GM23338 (cell line): ENCODE results near the gene LATS1. TPM values are rescaled to one million over a fixed set of nuclear protein-coding genes. Genes with fewer than 3 reads are reported as not detected.

Experiments
- ATAC-seq: fragments of 200-7000 bp; cut with Tn5 transposase; 3 replicates; pipeline ENCODE4 v1.9.1; 2020
- DNase-seq: peaks from one replicate; pipeline ENCODE4 v3.0.0-alpha.2; 2015; ENCODE audit warnings: low spot score
- H2AFZ ChIP-seq: fragments of 200-600 bp; sonication (generic); 2 replicates; pipeline ENCODE4 v1.8.0; 2016; ENCODE audit warnings: antibody characterized with exemption, mild to moderate bottlenecking, moderate library complexity
- H3F3A ChIP-seq: fragments of 200-600 bp; sonication (generic); replicated peaks from 2 replicates; pipeline ENCODE4 v1.8.0; 2017; ENCODE audit warnings: antibody characterized with exemption, mixed run types, low read depth
- H3K27ac ChIP-seq: fragments of 200-600 bp; sonication (generic); 2 replicates; pipeline ENCODE4 v1.6.1; 2016; ENCODE audit warnings: low read depth
- H3K27me3 ChIP-seq: fragments of 200-600 bp; sonication (generic); 2 replicates; pipeline ENCODE4 v1.8.0; 2016; ENCODE audit warnings: mild to moderate bottlenecking, mixed run types, moderate library complexity; ENCODE audit not compliant: insufficient read depth
- H3K36me3 ChIP-seq: fragments of 200-600 bp; sonication (generic); 2 replicates; pipeline ENCODE4 v1.8.0; 2016; ENCODE audit warnings: mild to moderate bottlenecking; ENCODE audit not compliant: insufficient read depth
- H3K4me1 ChIP-seq: fragments of 200-600 bp; sonication (generic); 2 replicates; pipeline ENCODE4 v1.8.0; 2016; ENCODE audit warnings: mild to moderate bottlenecking, moderate library complexity; ENCODE audit not compliant: insufficient read depth
- H3K4me2 ChIP-seq: fragments of 200-600 bp; sonication (generic); 2 replicates; pipeline ENCODE4 v1.7.1; 2017; ENCODE audit warnings: mixed run types
- H3K4me3 ChIP-seq: fragments of 200-600 bp; sonication (generic); 2 replicates; pipeline ENCODE4 v1.6.1; 2016; ENCODE audit warnings: mixed run types
- H3K79me2 ChIP-seq: fragments of 200-600 bp; sonication (generic); replicated peaks from 2 replicates; pipeline ENCODE4 v1.8.0; 2017; ENCODE audit warnings: mild to moderate bottlenecking; ENCODE audit not compliant: insufficient read depth
- H3K9me2 ChIP-seq: fragments of 200-600 bp; sonication (generic); 2 replicates; pipeline ENCODE4 v1.8.0; 2017; ENCODE audit not compliant: insufficient read depth
- H4K20me1 ChIP-seq: fragments of 200-600 bp; sonication (generic); replicated peaks from 2 replicates; pipeline ENCODE4 v1.8.0; 2017; ENCODE audit warnings: mild to moderate bottlenecking; ENCODE audit not compliant: insufficient read depth
- H3K27ac Mint-ChIP-seq: 2 replicates; pipeline ENCODE4 v1.8.0; 2020; ENCODE audit warnings: inconsistent platforms, mild to moderate bottlenecking, moderate library complexity, mixed read lengths
- H3K27me3 Mint-ChIP-seq: 3 replicates; pipeline ENCODE4 v1.8.0; 2022; ENCODE audit warnings: low read depth, mild to moderate bottlenecking, moderate library complexity, mixed read lengths, inconsistent platforms; ENCODE audit not compliant: insufficient read depth, poor library complexity
- H3K36me3 Mint-ChIP-seq: 3 replicates; pipeline ENCODE4 v1.8.0; 2021; ENCODE audit warnings: low read depth, mild to moderate bottlenecking, inconsistent platforms, moderate library complexity, mixed read lengths
- H3K4me1 Mint-ChIP-seq: 3 replicates; pipeline ENCODE4 v1.8.0; 2020; ENCODE audit warnings: mild to moderate bottlenecking, inconsistent platforms, mixed read lengths
- H3K4me3 Mint-ChIP-seq: 3 replicates; pipeline ENCODE4 v1.8.0; 2021; ENCODE audit warnings: moderate library complexity, mild to moderate bottlenecking, inconsistent platforms, mixed read lengths
- H3K9me3 Mint-ChIP-seq: 3 replicates; pipeline ENCODE4 v1.8.0; 2020; ENCODE audit warnings: moderate library complexity, mild to moderate bottlenecking, inconsistent platforms, mixed read lengths
- CREB1 ChIP-seq: fragments of 250-450 bp; sonication (Bioruptor Pico); IDR thresholded peaks from 2 replicates; pipeline ENCODE4 v1.5.0; 2020; ENCODE audit warnings: low read depth, mild to moderate bottlenecking, moderate library complexity
- EZH2 ChIP-seq: fragments of 200-600 bp; sonication (generic); IDR thresholded peaks from one replicate; pipeline ENCODE4 v1.8.0; 2017; ENCODE audit warnings: antibody characterized with exemption, mild to moderate bottlenecking, low read depth; ENCODE audit not compliant: unreplicated experiment
- EZH2phosphoT487 ChIP-seq: fragments of 200-600 bp; sonication (generic); IDR thresholded peaks from one replicate; pipeline ENCODE4 v1.8.1; 2018; ENCODE audit warnings: antibody characterized with exemption; ENCODE audit not compliant: unreplicated experiment
- JUNB ChIP-seq: IDR thresholded peaks from one replicate; pipeline ENCODE4 v1.6.1; 2016; ENCODE audit warnings: antibody characterized with exemption; ENCODE audit not compliant: unreplicated experiment
- NANOG ChIP-seq: IDR thresholded peaks from 2 replicates; pipeline ENCODE4 v1.6.1; 2016; ENCODE audit warnings: antibody characterized with exemption, borderline replicate concordance
- ZNF114 ChIP-seq: fragments of 250-450 bp; sonication (Bioruptor Pico); IDR thresholded peaks from 2 replicates; pipeline ENCODE4 v1.5.0; 2020; ENCODE audit warnings: mild to moderate bottlenecking, moderate library complexity
- ZNF331 ChIP-seq: fragments of 250-450 bp; sonication (Bioruptor Pico); IDR thresholded peaks from 2 replicates; pipeline ENCODE4 v1.5.0; 2020; ENCODE audit warnings: low read depth, mild to moderate bottlenecking, moderate library complexity
- polyA plus RNA-seq: library from polyadenylated mRNA; unstranded; fragments of >200 nt; fragmentation: Nextera tagmentation; extraction: Ambion mirVana; gene quantifications from 2 replicates; pipeline ENCODE4 v1.2.1, GENCODE V29; 2016
- total RNA-seq: library from RNA; depleted of rRNA; stranded (reverse); fragments of >200 nt; shearing (Covaris generic); gene quantifications from 2 replicates; pipeline ENCODE4 v1.2.3, GENCODE V29; 2014
- TF ChIP-seq, protein P1 (sequence below): IDR thresholded peaks from 2 replicates; pipeline ENCODE4 v1.6.1; 2016; ENCODE audit warnings: antibody characterized with exemption
- TF ChIP-seq, protein P2 (sequence below): fragments of 250-450 bp; sonication (Bioruptor Pico); IDR thresholded peaks from 2 replicates; pipeline ENCODE4 v1.5.0; 2020; ENCODE audit warnings: mild to moderate bottlenecking, moderate library complexity

The LATS1 gene
- total and polyA plus RNA-seq, 2 experiments from 2014 or later, result 7.5 to 18.8 TPM

DNA sequence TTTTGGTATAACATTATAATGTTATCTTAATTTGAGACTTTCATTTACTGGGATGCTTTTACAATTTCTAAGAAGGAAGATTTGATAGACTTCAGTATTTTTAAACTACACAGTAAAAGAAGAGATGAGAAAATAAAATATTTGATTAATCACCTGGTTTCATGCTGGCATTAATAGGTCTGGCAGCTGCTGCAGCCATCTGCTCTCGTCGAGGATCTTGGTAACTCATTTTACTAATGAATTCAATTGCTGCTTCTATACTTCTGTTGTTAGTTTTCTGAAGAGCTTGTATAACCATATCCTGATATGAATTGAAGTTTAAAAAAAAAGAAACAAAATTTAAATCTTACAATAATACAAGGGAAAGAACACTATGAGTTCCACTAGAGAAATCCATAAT lies 23.0 kb downstream of the LATS1 start:
- no peak overlapping the region for H3K27ac Mint-ChIP-seq

DNA sequence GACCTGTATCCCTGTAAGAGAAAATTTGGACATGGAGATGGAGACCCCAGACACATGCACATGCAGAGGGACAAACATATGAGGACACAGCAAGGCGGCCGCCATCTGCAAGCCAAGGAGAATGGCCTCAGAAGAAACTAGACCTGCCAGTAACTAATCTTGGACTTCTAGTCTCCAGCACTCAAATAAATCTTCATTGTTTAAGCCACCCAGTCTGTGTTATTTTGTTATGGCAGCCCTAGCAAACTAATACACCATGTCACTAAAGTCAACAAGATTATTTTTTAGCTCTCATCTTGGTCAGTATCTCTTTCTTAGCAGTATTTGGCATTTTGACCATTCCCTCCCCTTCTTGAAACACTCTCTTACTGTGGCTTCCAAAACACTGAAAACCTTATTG lies 26.7 kb downstream of the LATS1 start:
- H3K27ac ChIP-seq, result no peak overlapping the region
- H3K36me3 Mint-ChIP-seq, result peaks cover 37% of the 10 kb centered on the region
- no peak overlapping the region for H3K4me3 ChIP-seq
- no peaks in the 10 kb centered on the region; the same call in 1 of the 2 replicates for H3K36me3 ChIP-seq
- H3K4me2 ChIP-seq, result no peak overlapping the region
- H3K4me1 Mint-ChIP-seq, result no peaks in the 10 kb centered on the region; the same call in 2 of the 3 replicates
- DNase-seq (no peak), ATAC-seq (no peak)
- no peak overlapping the region for H2AFZ ChIP-seq
- no peaks in the 10 kb centered on the region for H3K9me2 ChIP-seq
- peaks cover 5% of the 10 kb centered on the region; the same call in 1 of the 2 replicates for H3K4me1 ChIP-seq
- H3K79me2 ChIP-seq, result peaks cover 72% of the 10 kb centered on the region
- H3K4me3 Mint-ChIP-seq, result no peak overlapping the region
- H3F3A ChIP-seq, result no peaks in the 10 kb centered on the region; the same call in 1 of the 2 replicates
- peaks cover 9% of the 10 kb centered on the region for H3K27me3 Mint-ChIP-seq
- TF ChIP-seq EZH2 (no peak), NANOG (no peak), EZH2phosphoT487 (no peak), ZNF114 (no peak), ZNF331 (CRISPR knock-in tag) (no peak), CREB1 (no peak)
- TF ChIP-seq, protein P1, sequence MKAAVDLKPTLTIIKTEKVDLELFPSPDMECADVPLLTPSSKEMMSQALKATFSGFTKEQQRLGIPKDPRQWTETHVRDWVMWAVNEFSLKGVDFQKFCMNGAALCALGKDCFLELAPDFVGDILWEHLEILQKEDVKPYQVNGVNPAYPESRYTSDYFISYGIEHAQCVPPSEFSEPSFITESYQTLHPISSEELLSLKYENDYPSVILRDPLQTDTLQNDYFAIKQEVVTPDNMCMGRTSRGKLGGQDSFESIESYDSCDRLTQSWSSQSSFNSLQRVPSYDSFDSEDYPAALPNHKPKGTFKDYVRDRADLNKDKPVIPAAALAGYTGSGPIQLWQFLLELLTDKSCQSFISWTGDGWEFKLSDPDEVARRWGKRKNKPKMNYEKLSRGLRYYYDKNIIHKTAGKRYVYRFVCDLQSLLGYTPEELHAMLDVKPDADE, result no peak
- TF ChIP-seq, protein P2, sequence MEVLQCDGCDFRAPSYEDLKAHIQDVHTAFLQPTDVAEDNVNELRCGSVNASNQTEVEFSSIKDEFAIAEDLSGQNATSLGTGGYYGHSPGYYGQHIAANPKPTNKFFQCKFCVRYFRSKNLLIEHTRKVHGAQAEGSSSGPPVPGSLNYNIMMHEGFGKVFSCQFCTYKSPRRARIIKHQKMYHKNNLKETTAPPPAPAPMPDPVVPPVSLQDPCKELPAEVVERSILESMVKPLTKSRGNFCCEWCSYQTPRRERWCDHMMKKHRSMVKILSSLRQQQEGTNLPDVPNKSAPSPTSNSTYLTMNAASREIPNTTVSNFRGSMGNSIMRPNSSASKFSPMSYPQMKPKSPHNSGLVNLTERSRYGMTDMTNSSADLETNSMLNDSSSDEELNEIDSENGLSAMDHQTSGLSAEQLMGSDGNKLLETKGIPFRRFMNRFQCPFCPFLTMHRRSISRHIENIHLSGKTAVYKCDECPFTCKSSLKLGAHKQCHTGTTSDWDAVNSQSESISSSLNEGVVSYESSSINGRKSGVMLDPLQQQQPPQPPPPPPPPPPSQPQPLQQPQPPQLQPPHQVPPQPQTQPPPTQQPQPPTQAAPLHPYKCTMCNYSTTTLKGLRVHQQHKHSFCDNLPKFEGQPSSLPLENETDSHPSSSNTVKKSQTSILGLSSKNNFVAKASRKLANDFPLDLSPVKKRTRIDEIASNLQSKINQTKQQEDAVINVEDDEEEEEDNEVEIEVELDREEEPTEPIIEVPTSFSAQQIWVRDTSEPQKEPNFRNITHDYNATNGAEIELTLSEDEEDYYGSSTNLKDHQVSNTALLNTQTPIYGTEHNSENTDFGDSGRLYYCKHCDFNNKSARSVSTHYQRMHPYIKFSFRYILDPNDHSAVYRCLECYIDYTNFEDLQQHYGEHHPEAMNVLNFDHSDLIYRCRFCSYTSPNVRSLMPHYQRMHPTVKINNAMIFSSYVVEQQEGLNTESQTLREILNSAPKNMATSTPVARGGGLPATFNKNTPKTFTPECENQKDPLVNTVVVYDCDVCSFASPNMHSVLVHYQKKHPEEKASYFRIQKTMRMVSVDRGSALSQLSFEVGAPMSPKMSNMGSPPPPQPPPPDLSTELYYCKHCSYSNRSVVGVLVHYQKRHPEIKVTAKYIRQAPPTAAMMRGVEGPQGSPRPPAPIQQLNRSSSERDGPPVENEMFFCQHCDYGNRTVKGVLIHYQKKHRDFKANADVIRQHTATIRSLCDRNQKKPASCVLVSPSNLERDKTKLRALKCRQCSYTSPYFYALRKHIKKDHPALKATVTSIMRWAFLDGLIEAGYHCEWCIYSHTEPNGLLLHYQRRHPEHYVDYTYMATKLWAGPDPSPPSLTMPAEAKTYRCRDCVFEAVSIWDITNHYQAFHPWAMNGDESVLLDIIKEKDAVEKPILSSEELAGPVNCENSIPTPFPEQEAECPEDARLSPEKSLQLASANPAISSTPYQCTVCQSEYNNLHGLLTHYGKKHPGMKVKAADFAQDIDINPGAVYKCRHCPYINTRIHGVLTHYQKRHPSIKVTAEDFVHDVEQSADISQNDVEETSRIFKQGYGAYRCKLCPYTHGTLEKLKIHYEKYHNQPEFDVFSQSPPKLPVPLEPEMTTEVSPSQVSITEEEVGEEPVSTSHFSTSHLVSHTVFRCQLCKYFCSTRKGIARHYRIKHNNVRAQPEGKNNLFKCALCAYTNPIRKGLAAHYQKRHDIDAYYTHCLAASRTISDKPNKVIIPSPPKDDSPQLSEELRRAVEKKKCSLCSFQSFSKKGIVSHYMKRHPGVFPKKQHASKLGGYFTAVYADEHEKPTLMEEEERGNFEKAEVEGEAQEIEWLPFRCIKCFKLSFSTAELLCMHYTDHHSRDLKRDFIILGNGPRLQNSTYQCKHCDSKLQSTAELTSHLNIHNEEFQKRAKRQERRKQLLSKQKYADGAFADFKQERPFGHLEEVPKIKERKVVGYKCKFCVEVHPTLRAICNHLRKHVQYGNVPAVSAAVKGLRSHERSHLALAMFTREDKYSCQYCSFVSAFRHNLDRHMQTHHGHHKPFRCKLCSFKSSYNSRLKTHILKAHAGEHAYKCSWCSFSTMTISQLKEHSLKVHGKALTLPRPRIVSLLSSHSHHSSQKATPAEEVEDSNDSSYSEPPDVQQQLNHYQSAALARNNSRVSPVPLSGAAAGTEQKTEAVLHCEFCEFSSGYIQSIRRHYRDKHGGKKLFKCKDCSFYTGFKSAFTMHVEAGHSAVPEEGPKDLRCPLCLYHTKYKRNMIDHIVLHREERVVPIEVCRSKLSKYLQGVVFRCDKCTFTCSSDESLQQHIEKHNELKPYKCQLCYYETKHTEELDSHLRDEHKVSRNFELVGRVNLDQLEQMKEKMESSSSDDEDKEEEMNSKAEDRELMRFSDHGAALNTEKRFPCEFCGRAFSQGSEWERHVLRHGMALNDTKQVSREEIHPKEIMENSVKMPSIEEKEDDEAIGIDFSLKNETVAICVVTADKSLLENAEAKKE, result no peak
- H3K9me3 Mint-ChIP-seq, result no peaks in the 10 kb centered on the region
- H3K27me3 ChIP-seq, result no peaks in the 10 kb centered on the region
- H4K20me1 ChIP-seq, result peaks cover 4% of the 10 kb centered on the region
- 0 out of 2 replicates have a peak overlapping the region, but pooled peaks have one; percentile 39 for H3K27ac Mint-ChIP-seq

More for the DNA sequence above, 23.0 kb downstream of the LATS1 start:
- Mint-ChIP-seq H3K4me1 (no peaks in the 10 kb centered on the region), H3K4me3 (no peak overlapping the region), H3K36me3 (peaks cover 20% of the 10 kb centered on the region; the same call in 2 of the 3 replicates), H3K27me3 (peaks cover 6% of the 10 kb centered on the region), H3K9me3 (no peaks in the 10 kb centered on the region)
- ATAC-seq (no peak), DNase-seq (no peak)
- no peak overlapping the region for H3K4me2 ChIP-seq
- peaks cover 76% of the 10 kb centered on the region for H3K79me2 ChIP-seq
- H3K27ac ChIP-seq, result no peak overlapping the region
- no peaks in the 10 kb centered on the region for H3K4me1 ChIP-seq
- H3K9me2 ChIP-seq, result no peaks in the 10 kb centered on the region
- no peak overlapping the region for H3K4me3 ChIP-seq
- no peaks in the 10 kb centered on the region for H3K27me3 ChIP-seq
- H4K20me1 ChIP-seq, result peaks cover 4% of the 10 kb centered on the region
- TF ChIP-seq, protein P1, result no peak
- TF ChIP-seq JUNB (no peak), EZH2 (no peak), CREB1 (no peak), ZNF331 (CRISPR knock-in tag) (no peak)
- H3F3A ChIP-seq, result no peaks in the 10 kb centered on the region
- no peak overlapping the region for H2AFZ ChIP-seq
- no peaks in the 10 kb centered on the region; the same call in 1 of the 2 replicates for H3K36me3 ChIP-seq
